ENCODE results near the gene CR1. TPM values are rescaled to one million over a fixed set of nuclear protein-coding genes. Genes with fewer than 3 reads are reported as not detected.

Gene CR1
- total and polyA plus RNA-seq, 9 of the 15 experiments (the other 6 are each of a cell fraction or from before 2014, with no cell fraction given): 0.07 to 0.47 (median 0.18) TPM

DNA sequence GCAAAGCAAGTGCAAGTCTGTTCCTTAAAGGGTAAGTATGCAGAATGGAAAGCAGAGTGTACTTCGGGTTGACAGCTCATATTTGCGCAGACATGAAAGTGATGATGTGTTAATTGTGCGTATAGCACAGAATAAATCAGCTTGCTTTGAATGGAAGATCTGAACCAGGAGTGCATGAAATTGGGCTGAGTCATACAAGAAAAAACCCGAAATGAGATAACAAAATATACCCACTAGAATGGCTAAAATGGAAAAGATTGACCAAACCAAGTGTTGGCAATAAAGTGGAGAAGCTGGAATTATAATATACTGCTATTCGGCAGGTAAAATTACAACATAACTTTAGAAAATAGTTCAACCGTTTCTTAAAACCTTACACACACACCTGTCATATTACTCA lies 177.4 kb downstream of the CR1 start (continued):
- TF ChIP-seq, protein P1, sequence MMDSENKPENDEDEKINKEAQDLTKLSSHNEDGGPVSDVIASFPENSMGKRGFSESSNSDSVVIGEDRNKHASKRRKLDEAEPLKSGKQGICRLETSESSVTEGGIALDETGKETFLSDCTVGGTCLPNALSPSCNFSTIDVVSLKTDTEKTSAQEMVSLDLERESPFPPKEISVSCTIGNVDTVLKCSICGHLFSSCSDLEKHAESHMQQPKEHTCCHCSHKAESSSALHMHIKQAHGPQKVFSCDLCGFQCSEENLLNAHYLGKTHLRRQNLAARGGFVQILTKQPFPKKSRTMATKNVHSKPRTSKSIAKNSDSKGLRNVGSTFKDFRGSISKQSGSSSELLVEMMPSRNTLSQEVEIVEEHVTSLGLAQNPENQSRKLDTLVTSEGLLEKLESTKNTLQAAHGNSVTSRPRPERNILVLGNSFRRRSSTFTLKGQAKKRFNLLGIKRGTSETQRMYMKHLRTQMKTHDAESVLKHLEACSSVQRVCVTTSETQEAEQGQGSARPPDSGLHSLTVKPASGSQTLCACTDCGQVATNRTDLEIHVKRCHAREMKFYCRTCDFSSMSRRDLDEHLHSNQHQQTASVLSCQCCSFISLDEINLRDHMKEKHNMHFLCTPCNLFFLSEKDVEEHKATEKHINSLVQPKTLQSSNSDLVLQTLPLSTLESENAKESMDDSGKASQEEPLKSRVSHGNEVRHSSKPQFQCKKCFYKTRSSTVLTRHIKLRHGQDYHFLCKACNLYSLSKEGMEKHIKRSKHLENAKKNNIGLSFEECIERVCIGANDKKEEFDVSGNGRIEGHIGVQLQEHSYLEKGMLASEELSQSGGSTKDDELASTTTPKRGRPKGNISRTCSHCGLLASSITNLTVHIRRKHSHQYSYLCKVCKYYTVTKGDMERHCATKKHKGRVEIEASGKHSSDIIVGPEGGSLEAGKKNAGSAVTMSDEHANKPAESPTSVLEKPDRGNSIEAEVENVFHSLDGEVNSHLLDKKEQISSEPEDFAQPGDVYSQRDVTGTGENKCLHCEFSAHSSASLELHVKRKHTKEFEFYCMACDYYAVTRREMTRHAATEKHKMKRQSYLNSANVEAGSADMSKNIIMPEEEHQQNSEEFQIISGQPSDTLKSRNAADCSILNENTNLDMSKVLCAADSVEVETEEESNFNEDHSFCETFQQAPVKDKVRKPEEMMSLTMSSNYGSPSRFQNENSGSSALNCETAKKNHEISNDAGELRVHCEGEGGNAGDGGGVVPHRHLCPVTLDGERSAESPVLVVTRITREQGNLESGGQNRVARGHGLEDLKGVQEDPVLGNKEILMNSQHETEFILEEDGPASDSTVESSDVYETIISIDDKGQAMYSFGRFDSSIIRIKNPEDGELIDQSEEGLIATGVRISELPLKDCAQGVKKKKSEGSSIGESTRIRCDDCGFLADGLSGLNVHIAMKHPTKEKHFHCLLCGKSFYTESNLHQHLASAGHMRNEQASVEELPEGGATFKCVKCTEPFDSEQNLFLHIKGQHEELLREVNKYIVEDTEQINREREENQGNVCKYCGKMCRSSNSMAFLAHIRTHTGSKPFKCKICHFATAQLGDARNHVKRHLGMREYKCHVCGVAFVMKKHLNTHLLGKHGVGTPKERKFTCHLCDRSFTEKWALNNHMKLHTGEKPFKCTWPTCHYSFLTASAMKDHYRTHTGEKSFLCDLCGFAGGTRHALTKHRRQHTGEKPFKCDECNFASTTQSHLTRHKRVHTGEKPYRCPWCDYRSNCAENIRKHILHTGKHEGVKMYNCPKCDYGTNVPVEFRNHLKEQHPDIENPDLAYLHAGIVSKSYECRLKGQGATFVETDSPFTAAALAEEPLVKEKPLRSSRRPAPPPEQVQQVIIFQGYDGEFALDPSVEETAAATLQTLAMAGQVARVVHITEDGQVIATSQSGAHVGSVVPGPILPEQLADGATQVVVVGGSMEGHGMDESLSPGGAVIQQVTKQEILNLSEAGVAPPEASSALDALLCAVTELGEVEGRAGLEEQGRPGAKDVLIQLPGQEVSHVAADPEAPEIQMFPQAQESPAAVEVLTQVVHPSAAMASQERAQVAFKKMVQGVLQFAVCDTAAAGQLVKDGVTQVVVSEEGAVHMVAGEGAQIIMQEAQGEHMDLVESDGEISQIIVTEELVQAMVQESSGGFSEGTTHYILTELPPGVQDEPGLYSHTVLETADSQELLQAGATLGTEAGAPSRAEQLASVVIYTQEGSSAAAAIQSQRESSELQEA (IDR thresholded peaks at IDR 0.05; ENCODE audit: low read depth): peak; percentile 65
- TF ChIP-seq ZNF384 (IDR thresholded peaks at IDR 0.05; ENCODE audit: low read depth, low read length) (peak; percentile 57; the same call in 1 of the 2 replicates), GABPB2 (CRISPR knock-in tag; conservative IDR thresholded peaks at IDR 0.05) (no peak), XRCC5 (IDR thresholded peaks at IDR 0.05; ENCODE audit: low read depth, low read length) (no peak), KDM1A (IDR thresholded peaks at IDR 0.05) (peak in 1 of 2 experiments; percentile 22; a peak in 1 of 4 replicates), TSC22D4 (tag; IDR thresholded peaks at IDR 0.05) (no peak), MAFK (IDR thresholded peaks at IDR 0.05; ENCODE audit: low read length) (peak; percentile 51; the same call in 1 of the 2 replicates), SMAD2 (IDR thresholded peaks at IDR 0.05; ENCODE audit: low read depth, low read length) (no peak), C11orf30 (IDR thresholded peaks at IDR 0.05; ENCODE audit: low read depth) (peak; percentile 87)
- TF ChIP-seq, protein P2, sequence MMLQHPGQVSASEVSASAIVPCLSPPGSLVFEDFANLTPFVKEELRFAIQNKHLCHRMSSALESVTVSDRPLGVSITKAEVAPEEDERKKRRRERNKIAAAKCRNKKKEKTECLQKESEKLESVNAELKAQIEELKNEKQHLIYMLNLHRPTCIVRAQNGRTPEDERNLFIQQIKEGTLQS (IDR thresholded peaks at IDR 0.05): 0 out of 2 replicates have a peak, but pooled peaks have one; percentile 33
- TF ChIP-seq, protein P2 (CRISPR knock-in tag; conservative IDR thresholded peaks at IDR 0.05): no peak
- TF ChIP-seq, protein P3, sequence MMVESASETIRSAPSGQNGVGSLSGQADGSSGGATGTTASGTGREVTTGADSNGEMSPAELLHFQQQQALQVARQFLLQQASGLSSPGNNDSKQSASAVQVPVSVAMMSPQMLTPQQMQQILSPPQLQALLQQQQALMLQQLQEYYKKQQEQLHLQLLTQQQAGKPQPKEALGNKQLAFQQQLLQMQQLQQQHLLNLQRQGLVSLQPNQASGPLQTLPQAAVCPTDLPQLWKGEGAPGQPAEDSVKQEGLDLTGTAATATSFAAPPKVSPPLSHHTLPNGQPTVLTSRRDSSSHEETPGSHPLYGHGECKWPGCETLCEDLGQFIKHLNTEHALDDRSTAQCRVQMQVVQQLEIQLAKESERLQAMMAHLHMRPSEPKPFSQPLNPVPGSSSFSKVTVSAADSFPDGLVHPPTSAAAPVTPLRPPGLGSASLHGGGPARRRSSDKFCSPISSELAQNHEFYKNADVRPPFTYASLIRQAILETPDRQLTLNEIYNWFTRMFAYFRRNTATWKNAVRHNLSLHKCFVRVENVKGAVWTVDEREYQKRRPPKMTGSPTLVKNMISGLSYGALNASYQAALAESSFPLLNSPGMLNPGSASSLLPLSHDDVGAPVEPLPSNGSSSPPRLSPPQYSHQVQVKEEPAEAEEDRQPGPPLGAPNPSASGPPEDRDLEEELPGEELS (CRISPR knock-in tag; IDR thresholded peaks at IDR 0.05; ENCODE audit: borderline replicate concordance): no peak
- TF ChIP-seq, protein P4, sequence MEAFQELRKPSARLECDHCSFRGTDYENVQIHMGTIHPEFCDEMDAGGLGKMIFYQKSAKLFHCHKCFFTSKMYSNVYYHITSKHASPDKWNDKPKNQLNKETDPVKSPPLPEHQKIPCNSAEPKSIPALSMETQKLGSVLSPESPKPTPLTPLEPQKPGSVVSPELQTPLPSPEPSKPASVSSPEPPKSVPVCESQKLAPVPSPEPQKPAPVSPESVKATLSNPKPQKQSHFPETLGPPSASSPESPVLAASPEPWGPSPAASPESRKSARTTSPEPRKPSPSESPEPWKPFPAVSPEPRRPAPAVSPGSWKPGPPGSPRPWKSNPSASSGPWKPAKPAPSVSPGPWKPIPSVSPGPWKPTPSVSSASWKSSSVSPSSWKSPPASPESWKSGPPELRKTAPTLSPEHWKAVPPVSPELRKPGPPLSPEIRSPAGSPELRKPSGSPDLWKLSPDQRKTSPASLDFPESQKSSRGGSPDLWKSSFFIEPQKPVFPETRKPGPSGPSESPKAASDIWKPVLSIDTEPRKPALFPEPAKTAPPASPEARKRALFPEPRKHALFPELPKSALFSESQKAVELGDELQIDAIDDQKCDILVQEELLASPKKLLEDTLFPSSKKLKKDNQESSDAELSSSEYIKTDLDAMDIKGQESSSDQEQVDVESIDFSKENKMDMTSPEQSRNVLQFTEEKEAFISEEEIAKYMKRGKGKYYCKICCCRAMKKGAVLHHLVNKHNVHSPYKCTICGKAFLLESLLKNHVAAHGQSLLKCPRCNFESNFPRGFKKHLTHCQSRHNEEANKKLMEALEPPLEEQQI (IDR thresholded peaks at IDR 0.05): peak; percentile 42; the same call in 1 of the 2 replicates
- TF ChIP-seq, protein P5, sequence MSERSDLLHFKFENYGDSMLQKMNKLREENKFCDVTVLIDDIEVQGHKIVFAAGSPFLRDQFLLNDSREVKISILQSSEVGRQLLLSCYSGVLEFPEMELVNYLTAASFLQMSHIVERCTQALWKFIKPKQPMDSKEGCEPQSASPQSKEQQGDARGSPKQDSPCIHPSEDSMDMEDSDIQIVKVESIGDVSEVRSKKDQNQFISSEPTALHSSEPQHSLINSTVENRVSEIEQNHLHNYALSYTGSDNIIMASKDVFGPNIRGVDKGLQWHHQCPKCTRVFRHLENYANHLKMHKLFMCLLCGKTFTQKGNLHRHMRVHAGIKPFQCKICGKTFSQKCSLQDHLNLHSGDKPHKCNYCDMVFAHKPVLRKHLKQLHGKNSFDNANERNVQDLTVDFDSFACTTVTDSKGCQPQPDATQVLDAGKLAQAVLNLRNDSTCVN (CRISPR knock-in tag; IDR thresholded peaks at IDR 0.05): no peak
